Testis (tissue), 3 donors: Measurements from ENCODE around the gene OXSM. TPM values are rescaled to one million over a fixed set of nuclear protein-coding genes. Genes with fewer than 3 reads are reported as not detected.

Experiments used
- DNase-seq: peaks from one replicate; pipeline ENCODE4 v3.0.0-alpha.2; 2019
- H3K27ac ChIP-seq, 2 donors: fragments of 200-600 bp; sonication (generic); one replicate each; pipeline ENCODE4 v1.5.1; 2019
- H3K27me3 ChIP-seq: fragments of 200-600 bp; sonication (generic); one replicate; pipeline ENCODE4 v1.5.1; 2019
- H3K36me3 ChIP-seq: fragments of 200-600 bp; sonication (generic); one replicate; pipeline ENCODE4 v1.5.1; 2017; ENCODE audit warnings: low read depth; ENCODE audit errors: missing control alignments
- H3K4me1 ChIP-seq: fragments of 200-600 bp; sonication (generic); one replicate; pipeline ENCODE4 v1.5.1; 2019
- H3K4me3 ChIP-seq, 2 donors: fragments of 200-600 bp; sonication (generic); one replicate each; pipeline ENCODE4 v1.5.1; 2017 to 2019
- H3K9me3 ChIP-seq: fragments of 200-600 bp; sonication (generic); one replicate; pipeline ENCODE4 v1.5.1; 2017
- POLR2A ChIP-seq: fragments of 450-650 bp; IDR thresholded peaks from one replicate; pipeline ENCODE4 v1.6.1; 2017; ENCODE audit warnings: antibody characterized with exemption, mild to moderate bottlenecking, moderate library complexity
- WGBS, 2 donors: methylation state at CpG; one replicate each; pipeline ENCODE4 v1.1.5; 2018; 5-methylcytosine and 5-hydroxymethylcytosine counted together
- intact Hi-C: fragments of 100-400 bp; cut with DNase I; formaldehyde crosslinking; loops from one replicate; pipeline ENCODE4 v1.15.1; 2023; ENCODE audit warnings: low total_unique reads
- polyA plus RNA-seq: library from polyadenylated mRNA; stranded (reverse); fragments of 350-450 nt; fragmentation: Illumina TruSeq; extraction: RNeasy Lipid Tissue Mini Kit (QIAGEN cat#74804); gene quantifications from one replicate; pipeline ENCODE4 v1.2.3, GENCODE V29; 2014; ENCODE audit warnings: low read depth, low replicate concordance; ENCODE audit not compliant: insufficient read depth
- total RNA-seq, 2 donors: library from RNA; depleted of rRNA; stranded (reverse); fragments of >200 nt; gene quantifications; one replicate each; pipeline ENCODE4 v1.2.3, GENCODE V29; 2016
- TF ChIP-seq, protein P1 (sequence below), 3 experiments: fragments of 450-650 bp in 2 of 3; fragments of 200-600 bp in 1 of 3; sonication (generic) in 1 of 3; IDR thresholded peaks; one replicate each; pipeline ENCODE4 v1.5.1; 2016 to 2019; ENCODE audit warnings: antibody characterized with exemption in 3 of 3, mild to moderate bottlenecking in 2 of 3, moderate library complexity in 1 of 3

Gene OXSM
- total and polyA plus RNA-seq, 3 donors from 2014 or later, result 21.9 to 27.8 (median 26.1) TPM

GRCh38 chr3:25812644-25813043 lies 22.8 kb downstream of the OXSM start:
- Histone ChIP-seq H3K4me1 (no peaks in the 10 kb centered on the region), H3K9me3 (no peaks in the 10 kb centered on the region), H3K36me3 (no peaks in the 10 kb centered on the region), H3K27me3 (no peaks in the 10 kb centered on the region), H3K4me3 (no peak overlapping the region), H3K27ac (no peak overlapping the region)
- TF ChIP-seq POLR2A, result no peak
- TF ChIP-seq, protein P1, sequence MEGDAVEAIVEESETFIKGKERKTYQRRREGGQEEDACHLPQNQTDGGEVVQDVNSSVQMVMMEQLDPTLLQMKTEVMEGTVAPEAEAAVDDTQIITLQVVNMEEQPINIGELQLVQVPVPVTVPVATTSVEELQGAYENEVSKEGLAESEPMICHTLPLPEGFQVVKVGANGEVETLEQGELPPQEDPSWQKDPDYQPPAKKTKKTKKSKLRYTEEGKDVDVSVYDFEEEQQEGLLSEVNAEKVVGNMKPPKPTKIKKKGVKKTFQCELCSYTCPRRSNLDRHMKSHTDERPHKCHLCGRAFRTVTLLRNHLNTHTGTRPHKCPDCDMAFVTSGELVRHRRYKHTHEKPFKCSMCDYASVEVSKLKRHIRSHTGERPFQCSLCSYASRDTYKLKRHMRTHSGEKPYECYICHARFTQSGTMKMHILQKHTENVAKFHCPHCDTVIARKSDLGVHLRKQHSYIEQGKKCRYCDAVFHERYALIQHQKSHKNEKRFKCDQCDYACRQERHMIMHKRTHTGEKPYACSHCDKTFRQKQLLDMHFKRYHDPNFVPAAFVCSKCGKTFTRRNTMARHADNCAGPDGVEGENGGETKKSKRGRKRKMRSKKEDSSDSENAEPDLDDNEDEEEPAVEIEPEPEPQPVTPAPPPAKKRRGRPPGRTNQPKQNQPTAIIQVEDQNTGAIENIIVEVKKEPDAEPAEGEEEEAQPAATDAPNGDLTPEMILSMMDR (IDR thresholded peaks at IDR 0.05), result no peak
- WGBS, 2 donors, result 73 to 89% methylated on average over 4 of the region's 4 CpGs
- no peak for DNase-seq
- intact Hi-C loops, result no loop called here

- WGBS, 2 donors, result 71 to 73% methylated on average over 1 of the region's 1 CpG
- intact Hi-C loops, result no loop called here
- Histone ChIP-seq H3K27ac (no peak overlapping the region), H3K36me3 (no peaks in the 10 kb centered on the region), H3K27me3 (no peaks in the 10 kb centered on the region), H3K9me3 (no peaks in the 10 kb centered on the region), H3K4me1 (no peaks in the 10 kb centered on the region), H3K4me3 (no peak overlapping the region)
- TF ChIP-seq, protein P1 (IDR thresholded peaks at IDR 0.05), result no peak
- DNase-seq, result no peak
Observed at GRCh38 chr3:25817107-25817506, 27.2 kb downstream of the OXSM start.

GRCh38 chr3:25817638-25818037 lies 27.7 kb downstream of the OXSM start:
- no peak for DNase-seq
- Histone ChIP-seq H3K4me1 (no peaks in the 10 kb centered on the region), H3K27ac (no peak overlapping the region), H3K36me3 (no peaks in the 10 kb centered on the region), H3K27me3 (no peaks in the 10 kb centered on the region), H3K4me3 (no peak overlapping the region), H3K9me3 (no peaks in the 10 kb centered on the region)
- TF ChIP-seq, protein P1 (IDR thresholded peaks at IDR 0.05), result no peak
- no peak for TF ChIP-seq POLR2A
- intact Hi-C loops, result no loop called here
- 75 to 77% methylated on average over 1 of the region's 1 CpG for WGBS, 2 donors

- intact Hi-C loops, result no loop called here
- TF ChIP-seq, protein P1 (IDR thresholded peaks at IDR 0.05), result no peak
- TF ChIP-seq POLR2A, result no peak
- no peaks in the 10 kb centered on the region for H3K4me1 ChIP-seq
- H3K4me3 ChIP-seq, result no peak overlapping the region
- no peak for DNase-seq
- H3K9me3 ChIP-seq, result no peaks in the 10 kb centered on the region
- no peaks in the 10 kb centered on the region for H3K27me3 ChIP-seq
- no peaks in the 10 kb centered on the region for H3K36me3 ChIP-seq
- H3K27ac ChIP-seq, result no peak overlapping the region
- WGBS, 2 donors, result 73 to 84% methylated on average over 4 of the region's 4 CpGs
Observed at GRCh38 chr3:25818335-25818734, 28.4 kb downstream of the OXSM start.

DNA sequence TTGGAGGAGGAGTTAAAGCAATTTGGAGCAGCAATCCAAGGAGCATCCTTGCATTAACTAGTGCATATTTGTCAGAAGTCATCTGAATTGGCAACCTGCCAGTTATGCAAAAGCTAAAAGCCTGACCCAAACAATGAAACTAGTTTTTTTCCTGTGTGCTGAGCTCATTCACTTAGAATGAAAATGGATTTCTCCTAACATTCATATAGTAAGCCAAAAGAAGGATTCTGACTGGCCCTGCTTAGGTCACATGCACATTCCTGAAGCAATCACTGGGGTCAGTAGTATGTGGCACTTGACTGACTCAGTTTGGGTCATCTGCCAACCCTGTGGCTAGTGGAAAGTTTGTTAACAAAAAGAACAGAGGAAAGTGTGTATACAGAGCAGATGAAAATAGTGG lies 30.5 kb downstream of the OXSM start:
- H3K4me1 ChIP-seq, result no peaks in the 10 kb centered on the region
- H3K27me3 ChIP-seq, result no peaks in the 10 kb centered on the region
- TF ChIP-seq POLR2A, result no peak
- TF ChIP-seq, protein P1 (IDR thresholded peaks at IDR 0.05), result no peak
- H3K9me3 ChIP-seq, result no peaks in the 10 kb centered on the region
- H3K4me3 ChIP-seq, result no peak overlapping the region
- DNase-seq, result no peak
- intact Hi-C loops, result no loop called here
- H3K36me3 ChIP-seq, result no peaks in the 10 kb centered on the region
- no peak overlapping the region for H3K27ac ChIP-seq
